Nephron progenitor cell (in vitro differentiated cells): Measurements from ENCODE around the gene TMEM235.
"Not testable (repeated sequence)": the region's sequence is repeated elsewhere in the genome, so short reads cannot be mapped to it uniquely, and the experiment has no call there.

Experiments
- DNase-seq: peaks from one replicate; pipeline ENCODE4 v3.0.0; 2021
- H3K27ac Mint-ChIP-seq: 2 replicates; pipeline ENCODE4 v1.8.0; 2021; ENCODE audit warnings: mild to moderate bottlenecking, moderate library complexity, mixed read lengths
- H3K27me3 Mint-ChIP-seq: 2 replicates; pipeline ENCODE4 v1.8.0; 2021; ENCODE audit warnings: mild to moderate bottlenecking, low read depth, mixed read lengths; ENCODE audit not compliant: poor library complexity
- H3K36me3 Mint-ChIP-seq: 2 replicates; pipeline ENCODE4 v1.8.0; 2021; ENCODE audit warnings: low read depth, mixed read lengths
- H3K4me1 Mint-ChIP-seq: 2 replicates; pipeline ENCODE4 v1.8.0; 2021; ENCODE audit warnings: mixed read lengths
- H3K4me3 Mint-ChIP-seq: 2 replicates; pipeline ENCODE4 v1.8.0; 2021; ENCODE audit warnings: mild to moderate bottlenecking, moderate library complexity, mixed read lengths
- H3K9me3 Mint-ChIP-seq: 2 replicates; pipeline ENCODE4 v1.8.0; 2021; ENCODE audit warnings: mild to moderate bottlenecking, moderate library complexity, mixed read lengths
- TF ChIP-seq, protein P1 (sequence below): fragments of 200-600 bp; sonication (generic); IDR thresholded peaks from 2 replicates; pipeline ENCODE4 v1.5.0; 2021; ENCODE audit warnings: antibody characterized with exemption

The TMEM235 gene

DNA sequence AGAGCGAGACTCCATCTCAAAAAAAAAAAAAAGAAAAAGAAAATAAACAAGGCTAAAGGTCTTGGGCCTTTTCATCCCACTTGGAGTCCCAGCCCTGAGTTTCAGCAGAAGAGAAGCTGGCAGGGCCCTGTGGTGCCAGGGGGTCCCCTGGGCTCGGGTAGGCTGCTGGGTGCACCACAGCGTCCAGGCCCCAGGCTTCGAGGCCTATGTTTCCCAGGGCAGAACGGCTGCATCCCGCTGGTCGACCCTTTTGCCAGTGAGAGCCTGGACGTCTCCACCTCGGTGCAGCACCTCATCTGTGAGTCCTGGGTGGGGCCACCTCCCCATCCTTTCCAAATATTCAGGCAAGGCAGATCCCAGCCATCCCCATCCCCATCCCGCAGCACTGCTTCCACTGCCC, 2.2 kb downstream of the TMEM235 start:
- no peak overlapping the region for H3K4me3 Mint-ChIP-seq

DNA sequence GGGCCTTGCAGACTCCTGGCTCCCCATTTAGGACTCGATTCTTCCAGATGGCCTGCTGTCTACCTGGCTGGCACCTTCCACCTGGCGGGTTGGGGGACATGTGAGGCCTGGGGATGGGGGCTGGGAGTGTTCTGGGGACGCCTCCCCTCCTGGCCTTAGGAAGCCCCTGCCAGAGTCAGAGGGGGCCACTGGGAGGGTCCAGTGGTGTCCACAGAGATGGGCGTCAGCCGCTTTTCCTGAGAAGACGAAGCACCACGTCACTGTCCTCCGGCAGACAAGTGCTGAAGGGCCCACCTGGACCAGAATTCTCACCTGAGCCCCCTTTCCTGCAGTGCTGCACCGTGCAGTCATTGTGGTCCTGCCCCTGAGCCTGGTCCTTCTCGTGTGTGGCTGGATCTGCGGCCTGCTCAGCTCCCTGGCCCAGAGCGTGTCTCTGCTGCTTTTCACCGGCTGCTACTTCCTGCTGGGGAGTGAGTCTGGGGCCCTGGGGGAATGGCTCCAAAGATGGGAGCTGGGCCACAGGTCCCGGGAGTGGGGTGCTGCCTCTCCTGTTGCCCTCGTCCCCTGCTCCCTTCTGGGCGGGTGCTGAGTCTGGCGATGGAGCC, 2.9 kb downstream of the TMEM235 start:
- Mint-ChIP-seq H3K27me3 (peaks cover 53% of the 10 kb centered on the region), H3K9me3 (no peaks in the 10 kb centered on the region), H3K4me3 (no peak overlapping the region), H3K4me1 (peaks cover 5% of the 10 kb centered on the region), H3K27ac (no peak overlapping the region), H3K36me3 (no peaks in the 10 kb centered on the region)
- TF ChIP-seq, protein P1, sequence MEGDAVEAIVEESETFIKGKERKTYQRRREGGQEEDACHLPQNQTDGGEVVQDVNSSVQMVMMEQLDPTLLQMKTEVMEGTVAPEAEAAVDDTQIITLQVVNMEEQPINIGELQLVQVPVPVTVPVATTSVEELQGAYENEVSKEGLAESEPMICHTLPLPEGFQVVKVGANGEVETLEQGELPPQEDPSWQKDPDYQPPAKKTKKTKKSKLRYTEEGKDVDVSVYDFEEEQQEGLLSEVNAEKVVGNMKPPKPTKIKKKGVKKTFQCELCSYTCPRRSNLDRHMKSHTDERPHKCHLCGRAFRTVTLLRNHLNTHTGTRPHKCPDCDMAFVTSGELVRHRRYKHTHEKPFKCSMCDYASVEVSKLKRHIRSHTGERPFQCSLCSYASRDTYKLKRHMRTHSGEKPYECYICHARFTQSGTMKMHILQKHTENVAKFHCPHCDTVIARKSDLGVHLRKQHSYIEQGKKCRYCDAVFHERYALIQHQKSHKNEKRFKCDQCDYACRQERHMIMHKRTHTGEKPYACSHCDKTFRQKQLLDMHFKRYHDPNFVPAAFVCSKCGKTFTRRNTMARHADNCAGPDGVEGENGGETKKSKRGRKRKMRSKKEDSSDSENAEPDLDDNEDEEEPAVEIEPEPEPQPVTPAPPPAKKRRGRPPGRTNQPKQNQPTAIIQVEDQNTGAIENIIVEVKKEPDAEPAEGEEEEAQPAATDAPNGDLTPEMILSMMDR = no peak
- no peak for DNase-seq

More for the DNA sequence above, 2.2 kb downstream of the TMEM235 start:
- TF ChIP-seq, protein P1 = no peak
- Mint-ChIP-seq H3K4me1 (peaks cover 5% of the 10 kb centered on the region), H3K27me3 (peaks cover 60% of the 10 kb centered on the region), H3K9me3 (no peaks in the 10 kb centered on the region), H3K27ac (no peak overlapping the region), H3K36me3 (no peaks in the 10 kb centered on the region)
- no peak for DNase-seq

DNA sequence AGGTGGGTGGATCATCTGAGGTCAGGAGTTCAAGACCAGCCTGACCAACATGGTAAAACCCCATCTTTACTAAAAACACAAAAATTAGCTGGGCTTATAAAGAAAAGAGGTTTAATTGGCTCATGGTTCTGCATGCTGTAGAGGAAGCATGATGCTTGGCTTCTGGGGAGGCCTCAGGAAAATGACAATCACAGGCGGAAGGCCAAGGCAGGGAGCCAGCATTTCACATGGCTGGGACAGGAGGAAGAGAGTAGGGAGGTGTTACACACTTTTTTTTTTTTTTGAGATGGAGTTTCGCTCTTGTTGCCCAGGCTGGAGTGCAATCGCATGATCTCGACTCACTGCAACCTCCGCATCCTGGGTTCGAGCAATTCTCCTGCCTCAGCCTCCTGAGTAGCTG, 3.6 kb downstream of the TMEM235 start:
- peaks cover 47% of the 10 kb centered on the region for H3K27me3 Mint-ChIP-seq
- not testable (repeated sequence) for H3K27ac Mint-ChIP-seq, H3K4me3 Mint-ChIP-seq, H3K36me3 Mint-ChIP-seq, H3K4me1 Mint-ChIP-seq, DNase-seq, H3K9me3 Mint-ChIP-seq

DNA sequence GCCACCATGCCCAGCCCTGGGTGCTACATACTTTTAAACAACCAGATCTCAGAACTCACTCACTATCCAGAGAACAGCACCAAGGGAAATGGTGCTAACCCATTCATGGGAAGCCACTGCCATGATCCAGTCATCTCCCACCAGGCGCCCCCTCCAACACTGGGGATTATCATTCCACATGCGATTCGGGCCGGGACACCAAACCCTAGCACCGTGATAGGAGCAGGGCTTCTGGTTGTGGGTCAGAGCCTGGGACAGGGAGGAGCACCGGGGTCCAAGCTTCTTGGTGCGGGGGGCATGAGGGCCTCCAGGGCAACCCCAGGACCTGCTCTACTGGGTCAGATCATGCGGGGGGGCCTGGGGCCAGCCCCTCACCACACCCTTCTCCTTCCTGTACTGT, 4.5 kb downstream of the TMEM235 start:
- H3K27me3 Mint-ChIP-seq = peaks cover 38% of the 10 kb centered on the region
- no peak overlapping the region for H3K4me3 Mint-ChIP-seq
- H3K36me3 Mint-ChIP-seq = no peaks in the 10 kb centered on the region
- H3K9me3 Mint-ChIP-seq = no peaks in the 10 kb centered on the region
- no peak overlapping the region for H3K27ac Mint-ChIP-seq
- DNase-seq = no peak
- H3K4me1 Mint-ChIP-seq = peaks cover 5% of the 10 kb centered on the region
- TF ChIP-seq, protein P1 = no peak

DNA sequence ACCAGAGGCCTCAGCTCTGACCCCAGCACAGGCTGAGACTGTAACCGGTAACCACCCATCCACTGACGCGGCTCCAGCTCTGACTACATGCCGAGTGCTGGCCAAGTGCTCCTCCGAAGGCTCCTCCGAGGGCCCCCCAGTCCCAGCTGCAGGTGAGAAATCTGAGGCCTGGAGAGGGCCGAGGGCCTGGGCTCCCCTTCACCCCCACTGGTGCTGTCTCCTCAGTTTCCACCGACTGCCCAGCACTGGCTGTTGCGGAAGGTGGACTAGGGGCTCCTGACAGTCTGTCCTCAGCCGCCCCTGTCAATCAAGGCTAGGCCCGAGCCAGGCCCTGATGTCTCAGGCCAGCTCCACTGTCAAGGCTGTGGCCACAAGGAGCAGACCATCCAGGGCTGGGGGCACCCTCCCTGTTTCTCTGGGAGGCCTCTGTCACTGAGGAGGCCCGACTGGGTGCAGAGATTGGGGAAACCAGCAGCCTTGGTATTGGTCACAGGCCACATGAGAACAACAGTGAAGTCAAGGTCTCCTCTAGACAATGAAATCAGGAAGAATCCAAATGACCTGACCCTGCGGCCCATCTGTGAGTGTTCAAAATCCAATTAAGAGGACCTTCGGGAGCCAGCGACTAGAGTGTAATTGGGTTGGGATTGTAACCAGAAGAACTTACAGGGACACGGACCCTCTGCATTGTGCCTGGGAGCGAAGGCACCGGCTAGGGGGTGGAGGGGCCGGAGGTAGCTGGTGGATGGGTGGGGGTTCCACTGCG, 5.1 kb downstream of the TMEM235 start:
- no peak overlapping the region for H3K4me3 Mint-ChIP-seq
- peaks cover 34% of the 10 kb centered on the region for H3K27me3 Mint-ChIP-seq
- TF ChIP-seq, protein P1 = no peak
- H3K4me1 Mint-ChIP-seq = peaks cover 8% of the 10 kb centered on the region
- DNase-seq = no peak
- no peaks in the 10 kb centered on the region for H3K9me3 Mint-ChIP-seq
- peak overlapping the region; percentile 48 for H3K27ac Mint-ChIP-seq
- no peaks in the 10 kb centered on the region for H3K36me3 Mint-ChIP-seq

DNA sequence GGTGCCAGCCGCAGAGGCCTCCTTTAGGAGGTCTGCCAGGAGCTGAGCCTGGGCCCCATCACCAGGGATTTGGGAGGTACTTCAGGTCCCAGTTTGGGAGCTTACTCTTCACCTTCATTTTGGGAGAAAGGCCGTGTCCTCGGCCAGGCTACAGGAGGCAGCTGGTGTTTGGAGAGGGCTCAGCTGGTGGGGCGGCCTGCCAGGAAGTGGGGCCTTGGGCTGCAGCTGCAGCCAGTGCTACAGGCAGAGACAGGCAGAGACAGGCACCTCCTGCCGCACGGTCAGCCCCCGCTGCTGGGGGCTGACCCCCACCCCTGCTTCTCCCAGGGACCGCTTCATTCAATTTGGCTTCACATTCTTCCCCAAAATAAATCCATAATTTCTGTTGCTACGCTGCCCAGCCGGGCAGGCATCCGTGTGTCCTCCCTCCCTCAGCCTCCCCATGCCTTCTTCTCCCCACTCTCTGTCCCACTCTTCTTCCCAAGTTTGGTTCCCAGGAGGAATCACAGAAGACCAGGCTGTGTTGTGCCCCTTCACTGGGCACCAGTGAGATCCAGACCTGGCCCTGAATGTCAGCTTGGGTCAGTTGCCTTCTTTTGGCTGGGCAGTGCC, 6.1 kb downstream of the TMEM235 start:
- peaks cover 18% of the 10 kb centered on the region for H3K4me1 Mint-ChIP-seq
- no peak overlapping the region for H3K27ac Mint-ChIP-seq
- H3K9me3 Mint-ChIP-seq = no peaks in the 10 kb centered on the region
- no peaks in the 10 kb centered on the region for H3K36me3 Mint-ChIP-seq
- TF ChIP-seq, protein P1 = no peak
- H3K4me3 Mint-ChIP-seq = no peak overlapping the region
- no peak for DNase-seq
- peaks cover 24% of the 10 kb centered on the region for H3K27me3 Mint-ChIP-seq
